Esophagus muscularis mucosa (tissue), 4 donors: Measurements from ENCODE around the gene SPSB1. TPM values are rescaled to one million over a fixed set of nuclear protein-coding genes. Genes with fewer than 3 reads are reported as not detected.

Experiments
- DNase-seq: peaks from one replicate; pipeline ENCODE4 v3.0.0-alpha.2; 2017; ENCODE audit errors: extremely low spot score
- H3K27ac ChIP-seq, 4 donors: fragments of 200-600 bp; sonication (generic); replicated peaks in 1 of 4; 1 replicate in 3 of 4; 2 replicates in 1 of 4; pipeline ENCODE4 v1.5.1; 2016 to 2019; ENCODE audit warnings: mild to moderate bottlenecking in 1 of 4
- H3K27me3 ChIP-seq, 4 donors: fragments of 200-600 bp; sonication (generic); one replicate each; pipeline versions ENCODE4 v1.5.1 to v1.6.0; 2016 to 2019
- H3K36me3 ChIP-seq, 4 donors: fragments of 200-600 bp; sonication (generic); one replicate each; pipeline ENCODE4 v1.5.1; 2016 to 2019
- H3K4me1 ChIP-seq, 4 donors: fragments of 200-600 bp; sonication (generic); one replicate each; pipeline ENCODE4 v1.5.1; 2016 to 2019
- H3K4me3 ChIP-seq, 4 donors: fragments of 200-600 bp; sonication (generic); 1 replicate in 2 of 4; 2 replicates in 2 of 4; pipeline ENCODE4 v1.5.1; 2016 to 2019; ENCODE audit warnings: mild to moderate bottlenecking in 4 of 4, moderate library complexity in 1 of 4
- H3K9me3 ChIP-seq, 4 donors: fragments of 200-600 bp; sonication (generic); 1 replicate in 3 of 4; 2 replicates in 1 of 4; pipeline ENCODE4 v1.5.1; 2016 to 2019
- CTCF ChIP-seq, 3 experiments: fragments of 200-600 bp in 2 of 3; fragments of 450-650 bp in 1 of 3; sonication (generic) in 2 of 3; IDR thresholded peaks; one replicate each; pipeline ENCODE4 v1.5.1; 2017 to 2019; ENCODE audit warnings: antibody characterized with exemption in 3 of 3, mild to moderate bottlenecking in 2 of 3, moderate library complexity in 1 of 3
- EP300 ChIP-seq: sonication (generic); formaldehyde crosslinking; IDR thresholded peaks from one replicate; pipeline ENCODE4 v1.6.1; 2017; ENCODE audit warnings: antibody characterized with exemption
- POLR2A ChIP-seq: fragments of 450-650 bp; IDR thresholded peaks from one replicate; pipeline ENCODE4 v1.6.1; 2017; ENCODE audit warnings: antibody characterized with exemption, moderate library complexity, mild to moderate bottlenecking, low read depth
- POLR2AphosphoS5 ChIP-seq, 2 donors: sonication (generic); formaldehyde crosslinking; IDR thresholded peaks; one replicate each; pipeline ENCODE4 v1.6.1; 2017; ENCODE audit warnings: antibody characterized with exemption in 2 of 2
- WGBS: methylation state at CpG from one replicate; pipeline ENCODE4 v1.1.5; 2018; 5-methylcytosine and 5-hydroxymethylcytosine counted together
- intact Hi-C: fragments of 100-400 bp; cut with DNase I; formaldehyde crosslinking; loops from one replicate; pipeline ENCODE4 v1.15.1; 2023
- total RNA-seq, 4 donors: library from RNA; depleted of rRNA; stranded (reverse); fragments of >200 nt; gene quantifications; one replicate each; pipeline versions ENCODE4 v1.1.0 to v1.2.1, GENCODE V29; 2016

The SPSB1 gene
- total RNA-seq, 4 donors from 2014 or later, result 61.0 to 104 (median 97.4) TPM

- Histone ChIP-seq H3K4me3 (no peak overlapping the region), H3K27ac (peak overlapping the region; percentile 91 to 95 (median 95)), H3K9me3 (no peaks in the 10 kb centered on the region), H3K4me1 (peaks cover 22 to 99% (median 91%) of the 10 kb centered on the region in 4 donors), H3K27me3 (no peaks in the 10 kb centered on the region), H3K36me3 (peaks cover 8 to 27% (median 17%) of the 10 kb centered on the region in 4 donors)
- TF ChIP-seq CTCF (IDR thresholded peaks at IDR 0.05) (no peak), POLR2A (no peak), EP300 (no peak), POLR2AphosphoS5 (IDR thresholded peaks at IDR 0.05) (no peak)
- intact Hi-C loops, result loop anchor here (5.0 to 10.0 kb wide), 3 partner anchors 68 to 97 kb away; no protein-coding TSS in a partner anchor
- 90% methylated on average over 15 of the region's 16 CpGs for WGBS
- DNase-seq, result no peak
Measured at GRCh38 chr1:9369964-9370788, 77.5 kb downstream of the SPSB1 start.

GRCh38 chr1:9371391-9371935, 78.8 kb downstream of the SPSB1 start:
- H3K27ac ChIP-seq, result peak overlapping the region; percentile 91 to 95 (median 95)
- DNase-seq, result peak; percentile 96
- no peaks in the 10 kb centered on the region for H3K27me3 ChIP-seq
- no peaks in the 10 kb centered on the region for H3K9me3 ChIP-seq
- no peak overlapping the region for H3K4me3 ChIP-seq
- intact Hi-C loops, result loop anchor here (10.0 kb wide), 1 partner anchor 73 kb away; no protein-coding TSS in a partner anchor
- TF ChIP-seq CTCF (IDR thresholded peaks at IDR 0.05) (no peak), EP300 (peak; percentile 73), POLR2A (no peak), POLR2AphosphoS5 (IDR thresholded peaks at IDR 0.05) (peak; percentile 85 to 87)
- peaks cover 8 to 27% (median 17%) of the 10 kb centered on the region in 4 donors for H3K36me3 ChIP-seq
- peaks cover 35 to 99% (median 92%) of the 10 kb centered on the region in 4 donors for H3K4me1 ChIP-seq
- WGBS, result 12% methylated on average over 6 of the region's 15 CpGs

GRCh38 chr1:9371951-9372350, 79.3 kb downstream of the SPSB1 start:
- Histone ChIP-seq H3K36me3 (peaks cover 8 to 26% (median 17%) of the 10 kb centered on the region in 4 donors), H3K4me3 (no peak overlapping the region), H3K27ac (peak overlapping the region; percentile 91 to 95 (median 95)), H3K9me3 (no peaks in the 10 kb centered on the region), H3K4me1 (peaks cover 38 to 99% (median 94%) of the 10 kb centered on the region in 4 donors), H3K27me3 (no peaks in the 10 kb centered on the region)
- WGBS, result 20% methylated on average over 4 of the region's 5 CpGs
- TF ChIP-seq POLR2A (no peak), CTCF (IDR thresholded peaks at IDR 0.05) (no peak), EP300 (no peak)
- intact Hi-C loops, result loop anchor here (10.0 kb wide), 1 partner anchor 73 kb away; no protein-coding TSS in a partner anchor
- no peak for DNase-seq

- Histone ChIP-seq H3K36me3 (peaks cover under 1 to 9% (median 3%) of the 10 kb centered on the region in 4 donors), H3K27ac (peak overlapping the region; percentile 91 to 95 (median 95)), H3K4me1 (peaks cover 51 to 100% (median 98%) of the 10 kb centered on the region in 4 donors), H3K9me3 (no peaks in the 10 kb centered on the region), H3K4me3 (no peak overlapping the region), H3K27me3 (no peaks in the 10 kb centered on the region)
- DNase-seq, result no peak
- intact Hi-C loops, result loop anchor here (10.0 kb wide), 1 partner anchor 71 kb away; no protein-coding TSS in a partner anchor
- 74% methylated on average over 4 of the region's 4 CpGs for WGBS
- TF ChIP-seq EP300 (no peak), POLR2A (no peak), POLR2AphosphoS5 (IDR thresholded peaks at IDR 0.05) (no peak), CTCF (IDR thresholded peaks at IDR 0.05) (no peak)
Measured at GRCh38 chr1:9373619-9374018, 80.9 kb downstream of the SPSB1 start.
